GM18517 (cell line): Measurements from ENCODE around the gene SLC43A1.

Source experiments
- ATAC-seq: cut with Tn5 transposase; IDR thresholded peaks from one replicate; pipeline ENCODE4 v1.9.1; 2021; ENCODE audit warnings: mild to moderate bottlenecking, moderate library complexity; ENCODE audit not compliant: unreplicated experiment

Gene SLC43A1

GRCh38 chr11:57436031-57436430, 79.5 kb downstream of the SLC43A1 start:
- ATAC-seq, result no peak

DNA sequence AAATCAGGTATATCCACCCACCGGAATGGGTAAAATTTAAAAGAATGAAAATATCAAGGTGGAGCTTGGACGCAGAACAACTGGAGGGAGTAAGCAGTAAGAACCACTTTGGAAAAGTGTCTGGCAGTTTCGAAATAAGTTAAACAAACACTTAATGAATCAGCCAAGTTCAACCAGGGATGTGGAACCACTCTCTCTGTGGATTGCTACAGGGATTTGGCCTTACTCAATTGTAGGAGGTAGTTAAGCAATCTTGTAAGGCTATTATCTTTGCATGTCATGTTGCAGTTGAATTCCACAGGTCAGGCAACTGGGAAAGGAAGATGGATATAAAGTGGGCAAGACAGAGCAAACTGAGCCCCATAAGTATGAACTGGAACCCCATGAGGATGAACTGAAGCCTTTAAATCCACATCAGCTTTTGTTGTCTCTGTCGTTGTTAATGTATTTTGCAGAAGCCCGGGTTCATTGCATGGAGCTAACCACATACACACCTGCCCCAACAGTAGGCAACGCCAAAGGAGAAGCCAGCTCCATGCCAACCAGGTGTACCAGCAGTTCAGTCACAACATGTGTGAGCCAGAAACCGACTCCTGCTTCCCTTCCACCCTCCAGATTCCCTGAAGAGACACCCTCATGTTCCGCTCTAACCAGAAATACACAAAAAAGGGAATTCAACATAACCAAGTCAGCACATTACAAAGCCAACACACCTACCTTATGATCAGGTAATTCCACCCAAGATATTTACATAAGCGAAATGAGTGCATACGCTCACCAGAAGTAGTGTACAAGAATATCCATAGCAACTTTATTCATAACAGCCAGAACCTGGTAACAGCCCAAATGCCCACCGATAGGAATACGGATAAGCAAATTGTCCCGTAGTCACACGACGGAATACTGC, 80.6 kb downstream of the SLC43A1 start:
- ATAC-seq, result no peak
